Transverse colon (tissue), 4 donors: Measurements from ENCODE around the gene CTSA. TPM values are rescaled to one million over a fixed set of nuclear protein-coding genes. Genes with fewer than 3 reads are reported as not detected.

Source experiments
- DNase-seq: peaks from one replicate; pipeline ENCODE4 v3.0.0-alpha.2; 2019
- H3K27ac ChIP-seq, 4 donors: fragments of 200-600 bp; sonication (generic); 2 replicates each; pipeline ENCODE4 v1.5.1; 2016 to 2018; ENCODE audit warnings: inconsistent platforms in 4 of 4
- H3K27me3 ChIP-seq: fragments of 200-600 bp; sonication (generic); 2 replicates; pipeline ENCODE4 v1.5.1; 2017; ENCODE audit warnings: inconsistent platforms
- H3K36me3 ChIP-seq, 4 donors: fragments of 200-600 bp; sonication (generic); 2 replicates each; pipeline ENCODE4 v1.5.1; 2017 to 2019; ENCODE audit warnings: inconsistent platforms in 4 of 4
- H3K4me1 ChIP-seq, 4 donors: fragments of 200-600 bp; sonication (generic); 2 replicates each; pipeline ENCODE4 v1.5.1; 2017 to 2020; ENCODE audit warnings: inconsistent platforms in 4 of 4
- H3K4me3 ChIP-seq, 4 donors: fragments of 200-600 bp; sonication (generic); 1 replicate in 1 of 4; 2 replicates in 3 of 4; pipeline versions ENCODE4 v1.5.1 to v1.6.1; 2017 to 2019; ENCODE audit warnings: inconsistent platforms in 4 of 4
- H3K9me3 ChIP-seq, 2 donors: fragments of 200-600 bp; sonication (generic); 2 replicates each; pipeline ENCODE4 v1.5.1; 2017 to 2019; ENCODE audit warnings: inconsistent platforms in 2 of 2
- CTCF ChIP-seq, 5 experiments: fragments of 200-600 bp in 3 of 5; fragments of 450-650 bp in 2 of 5; sonication (generic) in 3 of 5; IDR thresholded peaks; 1 replicate in 2 of 5; 2 replicates in 3 of 5; pipeline ENCODE4 v1.5.1; 2016 to 2017; ENCODE audit warnings: antibody characterized with exemption in 5 of 5, inconsistent platforms in 3 of 5, mild to moderate bottlenecking in 2 of 5, moderate library complexity in 1 of 5
- EP300 ChIP-seq: sonication (generic); formaldehyde crosslinking; IDR thresholded peaks from one replicate; pipeline ENCODE4 v1.6.1; 2017; ENCODE audit warnings: antibody characterized with exemption, low read depth
- POLR2AphosphoS5 ChIP-seq, 3 donors: sonication (generic); formaldehyde crosslinking; IDR thresholded peaks; one replicate each; pipeline ENCODE4 v1.6.1; 2016; ENCODE audit warnings: antibody characterized with exemption in 3 of 3
- WGBS, 2 donors: methylation state at CpG; one replicate each; pipeline ENCODE4 v1.1.5; 2018; ENCODE audit warnings: low coverage in 1 of 2; 5-methylcytosine and 5-hydroxymethylcytosine counted together
- in situ Hi-C, 4 donors: fragments of 200-750 bp; cut with MboI; loops; one replicate each; pipeline versions ENCODE4 v1.15.0 to v1.15.1; 2017; ENCODE audit warnings: low sequenced_read_pairs in 3 of 4, low pct_ligation_motif_present in 1 of 4, low pct_unique_long_range_greater_than_20kb in 1 of 4
- intact Hi-C: fragments of 100-400 bp; cut with DNase I; formaldehyde crosslinking; loops from one replicate; pipeline ENCODE4 v1.15.1; 2023; ENCODE audit warnings: low total_unique reads
- total RNA-seq, 4 donors: library from RNA; depleted of rRNA; stranded (reverse); fragments of >200 nt; gene quantifications; one replicate each; pipeline ENCODE4 v1.1.0, GENCODE V29; 2016

The CTSA gene
- total RNA-seq, 4 donors from 2014 or later = 197 to 971 (median 466) TPM

DNA sequence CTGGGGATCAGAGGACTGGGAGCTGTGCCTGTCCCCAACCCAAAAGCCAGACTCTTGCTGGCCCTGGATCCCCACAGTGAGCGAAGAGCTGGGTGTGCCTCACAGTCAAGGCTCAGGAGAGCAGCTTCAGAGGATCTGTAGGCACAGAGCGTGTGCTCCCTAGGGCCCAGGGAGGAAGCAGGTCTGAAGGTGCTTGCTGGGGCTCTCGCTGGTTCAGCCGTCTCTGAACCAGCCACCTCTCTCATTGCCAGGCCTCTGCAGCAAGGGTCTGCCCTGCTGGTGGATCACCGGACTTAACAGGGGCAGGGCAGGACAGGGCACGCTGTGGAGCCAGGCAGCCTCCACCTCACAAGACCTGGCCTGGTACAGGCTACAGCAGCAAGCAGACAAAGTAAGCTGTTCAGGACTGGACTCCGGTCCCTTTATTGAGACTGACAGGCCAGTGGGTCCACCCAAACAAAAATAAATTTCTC lies 57.2 kb downstream of the CTSA start:
- WGBS, 2 donors = 79% methylated on average over 6 of the region's 7 CpGs; no CpG with 5 or more reads in 1 of the 2 donors
- H3K4me3 ChIP-seq = no peak overlapping the region
- no peaks in the 10 kb centered on the region for H3K9me3 ChIP-seq
- no peak for TF ChIP-seq CTCF (IDR thresholded peaks at IDR 0.05)
- no peak for TF ChIP-seq EP300
- peak in 1 of 3 donors; percentile 4 for TF ChIP-seq POLR2AphosphoS5 (IDR thresholded peaks at IDR 0.05)
- peaks cover 0 to 14% (median 0%) of the 10 kb centered on the region in 4 donors for H3K4me1 ChIP-seq
- no peaks in the 10 kb centered on the region for H3K27me3 ChIP-seq
- no peak for DNase-seq
- intact Hi-C loops = no loop called here
- in situ Hi-C loops = loop anchor here in 1 of 4 donors (10.0 kb wide), 1 partner anchor 123 kb away; the partner anchor contains the start of gene TNNC2
- peaks cover 0 to 58% (median 22%) of the 10 kb centered on the region in 4 donors for H3K36me3 ChIP-seq
- no peak overlapping the region for H3K27ac ChIP-seq

Other genes starting within 250 kb of the CTSA start
- gene WFDC11, start 221.1 kb upstream of the CTSA start, total RNA-seq = not detected
- not detected for gene WFDC13, start 189.3 kb upstream of the CTSA start, total RNA-seq
- gene WFDC10B, start 186.3 kb upstream of the CTSA start, total RNA-seq = 1 to 10 TPM in 1 of 4 donors, not detected in 3; 1.9 TPM
- not detected for gene SPINT4, start 169.0 kb upstream of the CTSA start, total RNA-seq
- 10 to 100 TPM in 1 of 4 donors, 1 to 10 TPM in 3; 1.7 to 14.9 (median 2.6) TPM for gene WFDC3, start 99.5 kb upstream of the CTSA start, total RNA-seq
- gene DNTTIP1, start 99.4 kb upstream of the CTSA start, total RNA-seq = 100 to 1,000 TPM in 1 of 4 donors, 10 to 100 TPM in 3; 14.9 to 210 (median 37.0) TPM
- gene UBE2C, start 78.7 kb upstream of the CTSA start, total RNA-seq = 10 to 100 TPM in 1 of 4 donors, 1 to 10 TPM in 3; 2.7 to 27.1 (median 6.9) TPM
- 10 to 100 TPM in 1 of 4 donors, 1 to 10 TPM in 2, not detected in 1; 3.5 to 36.3 (median 4.6) TPM for gene TNNC2, start 64.0 kb upstream of the CTSA start, total RNA-seq
- 100 to 1,000 TPM in 1 of 4 donors, 10 to 100 TPM in 3; 36.7 to 222 (median 63.0) TPM for gene SNX21, start 57.5 kb upstream of the CTSA start, total RNA-seq
- gene ACOT8, start 33.9 kb upstream of the CTSA start, total RNA-seq = 100 to 1,000 TPM in 1 of 4 donors, 10 to 100 TPM in 3; 84.6 to 108 (median 99.7) TPM
- gene ZSWIM3, start 33.7 kb upstream of the CTSA start, total RNA-seq = 1 to 10 TPM; 2.2 to 8.3 (median 5.7) TPM
- 10 to 100 TPM; 11.0 to 82.6 (median 16.0) TPM for gene ZSWIM1, start 10.1 kb upstream of the CTSA start, total RNA-seq
- gene SPATA25, start 3.7 kb upstream of the CTSA start, total RNA-seq = 100 to 1,000 TPM in 1 of 4 donors, 1 to 10 TPM in 3; 3.7 to 103 (median 6.0) TPM
- 10 to 100 TPM; 14.7 to 30.4 (median 18.1) TPM for gene NEURL2, start 127 bp upstream of the CTSA start, total RNA-seq
- 10 to 100 TPM; 17.7 to 79.9 (median 59.9) TPM for gene PLTP, start 20.8 kb downstream of the CTSA start, total RNA-seq
- 10 to 100 TPM; 23.5 to 52.0 (median 32.0) TPM for gene PCIF1, start 43.3 kb downstream of the CTSA start, total RNA-seq
- 10 to 100 TPM; 27.0 to 80.0 (median 32.4) TPM for gene ZNF335, start 80.9 kb downstream of the CTSA start, total RNA-seq
- 1 to 10 TPM in 1 of 4 donors, not detected in 3; 3.8 TPM for gene MMP9, start 117.6 kb downstream of the CTSA start, total RNA-seq
- gene SLC12A5, start 137.9 kb downstream of the CTSA start, total RNA-seq = not detected
- gene NCOA5, start 198.6 kb downstream of the CTSA start, total RNA-seq = 10 to 100 TPM; 18.3 to 97.3 (median 27.3) TPM
- gene CD40, start 227.0 kb downstream of the CTSA start, total RNA-seq = 10 to 100 TPM in 1 of 4 donors, 1 to 10 TPM in 3; 2.5 to 11.6 (median 3.5) TPM